Breast epithelium (tissue), 4 donors: Measurements from ENCODE around the gene CAMTA1. TPM values are rescaled to one million over a fixed set of nuclear protein-coding genes. Genes with fewer than 3 reads are reported as not detected.

Source experiments
- DNase-seq, 2 donors: peaks; one replicate each; pipeline ENCODE4 v3.0.0-alpha.2; 2019; ENCODE audit warnings: low spot score in 2 of 2
- H3K27ac ChIP-seq, 2 donors: fragments of 200-600 bp; sonication (generic) in 1 of 2; one replicate each; pipeline ENCODE4 v1.5.1; 2016 to 2019; ENCODE audit warnings: mild to moderate bottlenecking in 1 of 2
- H3K27me3 ChIP-seq, 2 donors: fragments of 200-600 bp; sonication (generic) in 1 of 2; one replicate each; pipeline versions ENCODE4 v1.5.1 to v1.6.0; 2017 to 2019; ENCODE audit warnings: control low read depth in 1 of 2, mild to moderate bottlenecking in 1 of 2
- H3K36me3 ChIP-seq: fragments of 200-600 bp; one replicate; pipeline ENCODE4 v1.5.1; 2019
- H3K4me1 ChIP-seq, 2 donors: fragments of 200-600 bp; sonication (generic); one replicate each; pipeline ENCODE4 v1.5.1; 2016 to 2019; ENCODE audit warnings: control low read depth in 1 of 2
- H3K4me3 ChIP-seq, 3 donors: fragments of 200-600 bp; sonication (generic); 1 replicate in 2 of 3; 2 replicates in 1 of 3; pipeline ENCODE4 v1.5.1; 2016 to 2019; ENCODE audit warnings: mild to moderate bottlenecking in 3 of 3, moderate library complexity in 2 of 3
- H3K9me3 ChIP-seq, 2 donors: fragments of 200-600 bp; sonication (generic) in 1 of 2; one replicate each; pipeline ENCODE4 v1.5.1; 2016 to 2019; ENCODE audit warnings: control low read depth in 1 of 2
- POLR2A ChIP-seq: fragments of 450-650 bp; IDR thresholded peaks from one replicate; pipeline ENCODE4 v1.6.1; 2016; ENCODE audit warnings: antibody characterized with exemption, mild to moderate bottlenecking, moderate library complexity
- POLR2AphosphoS5 ChIP-seq, 3 donors: sonication (generic); formaldehyde crosslinking; IDR thresholded peaks; one replicate each; pipeline ENCODE4 v1.6.1; 2017; ENCODE audit warnings: antibody characterized with exemption in 3 of 3
- intact Hi-C: fragments of 100-400 bp; cut with DNase I; formaldehyde crosslinking; loops from one replicate; pipeline ENCODE4 v1.15.1; 2023; ENCODE audit warnings: low total_unique reads
- total RNA-seq, 3 donors: library from RNA; depleted of rRNA; stranded (reverse); fragments of >200 nt; gene quantifications; one replicate each; pipeline ENCODE4 v1.1.0, GENCODE V29; 2016
- TF ChIP-seq, protein P1 (sequence below), 3 donors: fragments of 450-650 bp; IDR thresholded peaks; one replicate each; pipeline ENCODE4 v1.5.1; 2016 to 2017; ENCODE audit warnings: antibody characterized with exemption in 3 of 3, mild to moderate bottlenecking in 3 of 3, moderate library complexity in 3 of 3

CAMTA1 gene
- total RNA-seq, 3 donors from 2014 or later: 53.4 to 84.0 (median 61.9) TPM

DNA sequence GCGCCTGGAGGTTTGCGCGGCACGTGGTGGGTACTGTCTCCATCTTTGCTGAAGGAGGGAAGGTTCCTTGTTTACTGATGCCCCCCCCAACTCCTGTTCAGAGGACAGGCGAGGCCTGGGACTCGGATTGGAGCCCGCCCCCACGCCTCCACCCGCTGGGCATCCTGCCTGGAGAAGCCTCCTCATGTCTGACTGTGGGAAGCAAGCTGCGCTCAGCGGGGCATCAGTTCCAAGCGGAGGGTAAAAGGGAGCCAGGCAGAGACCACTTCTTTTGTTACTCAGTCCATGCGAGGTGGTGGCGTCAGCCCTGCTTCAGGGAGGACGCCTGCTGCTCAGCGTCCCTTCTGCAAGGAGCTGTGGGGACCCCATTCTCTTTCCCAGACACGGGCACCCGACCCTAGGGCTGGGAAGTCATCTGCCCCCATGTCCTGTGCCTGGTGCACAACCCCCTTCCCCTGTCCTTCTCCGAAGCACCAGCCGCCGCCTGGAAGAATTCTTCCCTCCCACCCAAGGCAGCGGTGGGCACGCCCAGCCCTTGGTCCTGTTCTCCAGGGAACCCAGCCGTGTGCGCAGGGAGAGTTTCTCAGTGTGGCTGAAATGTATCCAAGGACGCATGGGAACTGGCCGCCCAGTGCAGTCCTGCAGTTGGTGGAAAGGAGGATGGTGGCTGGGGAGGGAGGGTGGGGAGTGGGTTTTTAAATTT is 414.0 kb downstream of the CAMTA1 start:
- no peak overlapping the region for H3K27ac ChIP-seq
- H3K27me3 ChIP-seq: peaks cover 0 to 3% of the 10 kb centered on the region in 2 donors
- H3K36me3 ChIP-seq: no peaks in the 10 kb centered on the region
- no peak for DNase-seq
- H3K4me1 ChIP-seq: no peaks in the 10 kb centered on the region
- TF ChIP-seq, protein P1, sequence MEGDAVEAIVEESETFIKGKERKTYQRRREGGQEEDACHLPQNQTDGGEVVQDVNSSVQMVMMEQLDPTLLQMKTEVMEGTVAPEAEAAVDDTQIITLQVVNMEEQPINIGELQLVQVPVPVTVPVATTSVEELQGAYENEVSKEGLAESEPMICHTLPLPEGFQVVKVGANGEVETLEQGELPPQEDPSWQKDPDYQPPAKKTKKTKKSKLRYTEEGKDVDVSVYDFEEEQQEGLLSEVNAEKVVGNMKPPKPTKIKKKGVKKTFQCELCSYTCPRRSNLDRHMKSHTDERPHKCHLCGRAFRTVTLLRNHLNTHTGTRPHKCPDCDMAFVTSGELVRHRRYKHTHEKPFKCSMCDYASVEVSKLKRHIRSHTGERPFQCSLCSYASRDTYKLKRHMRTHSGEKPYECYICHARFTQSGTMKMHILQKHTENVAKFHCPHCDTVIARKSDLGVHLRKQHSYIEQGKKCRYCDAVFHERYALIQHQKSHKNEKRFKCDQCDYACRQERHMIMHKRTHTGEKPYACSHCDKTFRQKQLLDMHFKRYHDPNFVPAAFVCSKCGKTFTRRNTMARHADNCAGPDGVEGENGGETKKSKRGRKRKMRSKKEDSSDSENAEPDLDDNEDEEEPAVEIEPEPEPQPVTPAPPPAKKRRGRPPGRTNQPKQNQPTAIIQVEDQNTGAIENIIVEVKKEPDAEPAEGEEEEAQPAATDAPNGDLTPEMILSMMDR (IDR thresholded peaks at IDR 0.05): no peak
- no peak for TF ChIP-seq POLR2A
- TF ChIP-seq POLR2AphosphoS5 (IDR thresholded peaks at IDR 0.05): no peak
- no peak overlapping the region for H3K4me3 ChIP-seq
- no peaks in the 10 kb centered on the region for H3K9me3 ChIP-seq
- intact Hi-C loops: no loop called here

DNA sequence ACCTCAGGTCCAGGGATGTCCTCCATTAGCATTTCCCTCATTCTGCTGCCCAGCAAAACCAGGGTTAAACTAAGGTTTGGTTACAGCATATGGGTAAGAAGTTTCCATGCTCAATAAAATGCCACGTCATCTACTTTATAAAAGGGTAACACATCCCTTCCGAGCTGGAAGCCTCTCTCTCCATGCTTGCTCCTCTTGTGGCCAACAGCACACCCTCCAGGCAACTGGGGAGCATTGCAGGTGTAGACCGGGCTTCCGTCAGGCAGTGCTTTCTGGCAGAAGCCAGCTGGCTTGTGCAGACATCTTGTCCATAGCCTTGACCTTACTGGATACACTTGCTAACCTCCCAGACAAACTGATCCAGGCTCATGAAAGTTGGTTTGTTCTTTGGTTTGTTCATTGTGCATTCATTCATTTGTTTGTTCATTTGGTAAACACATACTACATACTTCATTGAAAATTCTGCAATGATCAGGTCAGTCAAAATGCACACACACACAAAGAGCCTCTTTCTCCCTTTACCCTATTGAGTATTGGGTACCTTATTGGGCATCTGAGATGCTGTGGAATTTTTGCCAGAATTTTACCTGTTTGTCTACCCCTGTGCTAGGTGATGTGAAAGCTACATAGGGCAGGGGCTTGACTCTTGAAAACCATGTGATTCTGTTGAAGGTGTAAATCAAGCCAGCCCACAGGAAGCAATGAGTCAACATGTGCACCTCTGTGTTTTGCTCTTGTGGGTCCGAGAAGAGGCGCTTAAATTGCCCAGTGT is 422.8 kb downstream of the CAMTA1 start:
- Histone ChIP-seq H3K27me3 (peaks cover 0 to 4% of the 10 kb centered on the region in 2 donors), H3K9me3 (no peaks in the 10 kb centered on the region), H3K4me3 (no peak overlapping the region), H3K4me1 (no peaks in the 10 kb centered on the region), H3K36me3 (no peaks in the 10 kb centered on the region), H3K27ac (no peak overlapping the region)
- no peak for DNase-seq
- TF ChIP-seq, protein P1 (IDR thresholded peaks at IDR 0.05): peak in 1 of 3 donors; percentile 38
- no peak for TF ChIP-seq POLR2AphosphoS5 (IDR thresholded peaks at IDR 0.05)
- intact Hi-C loops: no loop called here

DNA sequence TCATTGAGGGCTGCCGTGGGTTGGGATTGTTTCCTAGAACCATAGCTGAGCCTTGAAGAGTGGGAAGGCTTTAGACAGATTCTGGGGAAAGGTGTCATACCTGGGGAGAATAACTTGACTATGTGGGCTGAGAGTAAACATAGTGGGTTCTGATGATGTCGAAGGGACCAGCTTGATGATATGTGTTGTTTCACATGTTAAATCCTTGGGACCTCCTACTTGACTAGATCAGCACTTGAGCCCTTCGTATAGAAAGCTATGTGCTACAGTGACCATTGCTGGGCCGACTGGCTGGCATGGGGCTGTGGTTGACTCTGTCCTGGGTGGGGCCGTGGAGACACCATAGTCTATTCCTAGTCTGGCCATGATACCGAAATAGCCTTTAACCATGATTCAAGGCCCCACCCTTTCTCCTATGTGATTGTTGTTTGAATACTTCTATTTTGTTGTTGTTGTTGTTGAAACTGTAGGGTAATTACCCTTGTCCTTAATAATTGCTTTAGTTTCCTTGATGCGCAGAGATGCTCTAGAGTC is 423.5 kb downstream of the CAMTA1 start:
- peaks cover 0 to 4% of the 10 kb centered on the region in 2 donors for H3K27me3 ChIP-seq
- H3K9me3 ChIP-seq: no peaks in the 10 kb centered on the region
- no peak for TF ChIP-seq POLR2A
- no peak for TF ChIP-seq POLR2AphosphoS5 (IDR thresholded peaks at IDR 0.05)
- TF ChIP-seq, protein P1 (IDR thresholded peaks at IDR 0.05): no peak
- DNase-seq: no peak
- no peak overlapping the region for H3K27ac ChIP-seq
- no peaks in the 10 kb centered on the region for H3K4me1 ChIP-seq
- no peaks in the 10 kb centered on the region for H3K36me3 ChIP-seq
- H3K4me3 ChIP-seq: no peak overlapping the region
- intact Hi-C loops: no loop called here

DNA sequence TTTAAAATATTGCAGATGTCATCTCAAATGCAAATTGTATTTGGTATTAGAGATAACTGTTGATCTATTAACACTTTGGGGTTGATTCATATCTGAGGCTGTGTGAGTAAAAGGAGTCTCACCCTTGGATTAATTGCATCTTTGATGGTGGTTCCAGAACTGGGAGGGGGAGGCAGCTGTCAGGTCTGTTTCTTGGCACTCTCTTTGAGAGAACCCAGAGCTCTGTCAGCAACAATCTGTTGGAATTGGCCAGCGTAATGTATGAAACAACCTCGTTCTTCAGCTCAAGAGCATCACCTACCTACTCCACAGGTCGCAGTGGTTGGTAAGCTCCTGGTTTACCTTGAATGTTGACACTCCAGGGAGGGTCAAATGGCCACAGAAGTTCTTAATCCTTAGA is 424.1 kb downstream of the CAMTA1 start:
- no peak overlapping the region for H3K27ac ChIP-seq
- H3K4me3 ChIP-seq: no peak overlapping the region
- TF ChIP-seq, protein P1 (IDR thresholded peaks at IDR 0.05): no peak
- TF ChIP-seq POLR2A (no peak), POLR2AphosphoS5 (IDR thresholded peaks at IDR 0.05) (no peak)
- no peaks in the 10 kb centered on the region for H3K36me3 ChIP-seq
- H3K4me1 ChIP-seq: no peaks in the 10 kb centered on the region
- no peaks in the 10 kb centered on the region for H3K9me3 ChIP-seq
- intact Hi-C loops: no loop called here
- DNase-seq: no peak
- H3K27me3 ChIP-seq: peaks cover 0 to 4% of the 10 kb centered on the region in 2 donors
